Osteoblast (primary cell): ENCODE data around the gene LGMN. TPM values are rescaled to one million over a fixed set of nuclear protein-coding genes. Genes with fewer than 3 reads are reported as not detected.
A peak's percentile ranks its signal among the peaks of the same experiment; 100 is the strongest.

Source experiments
- DNase-seq: peaks from one replicate; pipeline ENCODE4 v3.0.0; 2011; ENCODE audit warnings: low spot score, mixed read lengths; ENCODE audit not compliant: insufficient read length; ENCODE audit errors: missing footprints
- H2AFZ ChIP-seq: 2 replicates; pipeline ENCODE4 v1.6.0; 2011; ENCODE audit warnings: mild to moderate bottlenecking, low read length
- H3K27ac ChIP-seq: 2 replicates; pipeline ENCODE4 v1.5.1; 2011; ENCODE audit warnings: mild to moderate bottlenecking, low read depth, low read length, moderate library complexity
- H3K27me3 ChIP-seq: 2 replicates; pipeline ENCODE4 v1.6.0; 2012; ENCODE audit warnings: mild to moderate bottlenecking, control low read depth, inconsistent platforms, low read length, moderate library complexity; ENCODE audit not compliant: insufficient read depth
- H3K36me3 ChIP-seq: 2 replicates; pipeline ENCODE4 v1.5.1; 2011; ENCODE audit warnings: mild to moderate bottlenecking, low read length, control low read depth, moderate library complexity; ENCODE audit not compliant: insufficient read depth
- H3K4me1 ChIP-seq: 2 replicates; pipeline ENCODE4 v1.5.1; 2011; ENCODE audit warnings: mild to moderate bottlenecking, low read length, control low read depth, moderate library complexity; ENCODE audit not compliant: insufficient read depth
- H3K4me2 ChIP-seq: 2 replicates; pipeline ENCODE4 v1.6.0; 2011; ENCODE audit warnings: mild to moderate bottlenecking, low read length; ENCODE audit not compliant: insufficient read depth
- H3K4me3 ChIP-seq: fragments of 200-600 bp; sonication (generic); 3 replicates; pipeline ENCODE4 v1.5.1; 2012; ENCODE audit warnings: mild to moderate bottlenecking, low read length, inconsistent platforms; ENCODE audit not compliant: insufficient read depth
- H3K79me2 ChIP-seq: 2 replicates; pipeline ENCODE4 v1.6.0; 2012; ENCODE audit warnings: mild to moderate bottlenecking, low read length, control low read depth, inconsistent platforms; ENCODE audit not compliant: insufficient read depth
- H3K9me3 ChIP-seq: 2 replicates; pipeline ENCODE4 v1.5.1; 2011; ENCODE audit warnings: low read depth, low read length, control low read depth
- H4K20me1 ChIP-seq: 2 replicates; pipeline ENCODE4 v1.6.0; 2012; ENCODE audit warnings: mild to moderate bottlenecking, low read length, control low read depth; ENCODE audit not compliant: insufficient read depth
- total RNA-seq: library from RNA; depleted of rRNA; stranded (reverse); fragments of >200 nt; gene quantifications from 2 replicates; pipeline ENCODE4 v1.2.3, GENCODE V29; 2012
- TF ChIP-seq, protein P1 (sequence below): IDR thresholded peaks from 2 replicates; pipeline ENCODE4 v1.5.1; 2011; ENCODE audit warnings: mild to moderate bottlenecking, low read depth, low read length, moderate library complexity; ENCODE audit errors: extremely low read depth

Gene LGMN
- total RNA-seq, 1 donor = 89.4 TPM

DNA sequence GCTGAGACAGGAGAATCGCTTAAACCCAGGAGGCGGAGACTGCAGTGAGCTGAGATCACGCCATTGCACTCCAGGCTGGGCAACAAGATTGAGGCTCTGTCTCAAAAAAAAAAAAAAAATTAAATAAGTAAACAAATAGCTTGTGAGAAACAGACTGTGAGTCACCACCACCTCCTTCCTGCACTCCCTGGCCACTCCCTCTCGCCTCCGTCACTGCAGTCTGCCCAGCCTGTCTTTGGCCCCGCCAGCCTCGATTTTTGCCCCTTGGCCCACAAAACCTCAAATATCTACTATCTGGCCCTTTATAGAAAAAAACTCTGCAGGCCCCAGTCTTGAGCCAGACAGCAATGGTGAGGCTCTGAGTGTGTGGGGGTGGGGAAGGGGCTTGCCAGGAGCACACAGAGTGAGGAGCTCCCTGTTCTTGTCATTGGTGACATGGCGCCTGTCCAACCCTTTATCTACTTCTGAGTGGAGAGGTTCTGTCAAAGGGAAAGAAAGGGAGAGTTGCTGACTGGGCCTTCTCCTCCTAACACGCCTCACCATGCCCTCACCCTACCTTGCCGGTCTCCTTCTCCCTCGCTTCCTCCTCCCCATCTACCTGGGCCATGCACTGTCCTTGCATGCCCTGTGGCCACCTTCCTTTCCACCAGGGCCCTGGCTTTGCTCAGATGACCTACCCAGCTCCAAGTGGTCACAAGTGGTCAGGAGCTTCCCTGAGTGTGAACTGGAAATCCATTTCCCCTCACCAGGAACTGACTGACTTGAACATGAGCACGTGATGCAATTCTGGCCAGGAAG, 22.1 kb downstream of the LGMN start:
- peak; percentile 96 for DNase-seq
- Histone ChIP-seq H3K4me3 (no peak overlapping the region), H4K20me1 (peaks cover 6% of the 10 kb centered on the region), H3K4me1 (peaks cover 15% of the 10 kb centered on the region), H3K4me2 (no peak overlapping the region), H3K79me2 (no peaks in the 10 kb centered on the region), H2AFZ (no peak overlapping the region), H3K9me3 (no peaks in the 10 kb centered on the region), H3K36me3 (no peaks in the 10 kb centered on the region), H3K27me3 (peaks cover 2% of the 10 kb centered on the region), H3K27ac (no peak overlapping the region)
- TF ChIP-seq, protein P1, sequence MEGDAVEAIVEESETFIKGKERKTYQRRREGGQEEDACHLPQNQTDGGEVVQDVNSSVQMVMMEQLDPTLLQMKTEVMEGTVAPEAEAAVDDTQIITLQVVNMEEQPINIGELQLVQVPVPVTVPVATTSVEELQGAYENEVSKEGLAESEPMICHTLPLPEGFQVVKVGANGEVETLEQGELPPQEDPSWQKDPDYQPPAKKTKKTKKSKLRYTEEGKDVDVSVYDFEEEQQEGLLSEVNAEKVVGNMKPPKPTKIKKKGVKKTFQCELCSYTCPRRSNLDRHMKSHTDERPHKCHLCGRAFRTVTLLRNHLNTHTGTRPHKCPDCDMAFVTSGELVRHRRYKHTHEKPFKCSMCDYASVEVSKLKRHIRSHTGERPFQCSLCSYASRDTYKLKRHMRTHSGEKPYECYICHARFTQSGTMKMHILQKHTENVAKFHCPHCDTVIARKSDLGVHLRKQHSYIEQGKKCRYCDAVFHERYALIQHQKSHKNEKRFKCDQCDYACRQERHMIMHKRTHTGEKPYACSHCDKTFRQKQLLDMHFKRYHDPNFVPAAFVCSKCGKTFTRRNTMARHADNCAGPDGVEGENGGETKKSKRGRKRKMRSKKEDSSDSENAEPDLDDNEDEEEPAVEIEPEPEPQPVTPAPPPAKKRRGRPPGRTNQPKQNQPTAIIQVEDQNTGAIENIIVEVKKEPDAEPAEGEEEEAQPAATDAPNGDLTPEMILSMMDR = no peak

DNA sequence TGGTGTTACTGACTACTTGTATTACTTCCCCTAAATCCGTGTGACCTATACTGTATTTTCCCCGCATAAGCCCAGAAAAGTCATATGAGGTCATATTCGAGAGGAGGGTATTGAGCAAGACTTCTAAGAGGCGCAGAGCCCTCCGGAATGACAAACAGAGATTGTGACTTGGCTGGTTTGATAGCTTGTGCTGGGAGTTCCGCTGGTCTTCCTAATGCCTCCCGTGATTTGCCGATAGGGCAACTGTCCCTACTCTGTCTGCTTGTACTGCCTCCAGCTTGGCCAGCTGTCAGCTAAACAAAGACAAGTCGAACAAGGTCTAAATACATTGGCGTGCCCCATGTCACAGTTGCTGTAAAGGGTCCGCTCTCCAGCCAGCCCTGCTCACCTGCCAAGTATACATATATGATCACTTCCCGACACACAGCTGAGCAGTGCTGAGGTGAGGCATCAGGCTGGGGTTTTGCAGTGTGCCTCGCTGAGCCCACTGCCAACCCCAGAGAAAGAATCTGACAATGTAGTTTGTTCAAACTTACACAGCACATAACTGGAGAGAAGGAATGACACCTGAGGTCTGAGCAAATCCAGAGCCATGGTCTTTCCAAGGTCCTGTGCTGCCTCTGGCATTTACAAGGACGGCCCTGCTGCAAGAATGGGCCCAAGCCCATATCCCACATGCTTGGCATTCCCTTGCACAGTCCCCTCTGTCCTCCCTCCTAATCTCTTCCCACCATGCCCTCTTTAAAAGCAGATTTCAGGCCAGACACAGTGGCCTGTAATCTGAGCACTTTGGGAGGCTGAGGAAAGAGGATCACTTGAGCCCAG, 23.7 kb downstream of the LGMN start:
- H3K4me3 ChIP-seq = no peak overlapping the region
- no peak overlapping the region for H3K4me2 ChIP-seq
- TF ChIP-seq, protein P1 = no peak
- H3K4me1 ChIP-seq = peaks cover 16% of the 10 kb centered on the region
- no peaks in the 10 kb centered on the region for H3K79me2 ChIP-seq
- H3K36me3 ChIP-seq = no peaks in the 10 kb centered on the region
- H3K27me3 ChIP-seq = no peaks in the 10 kb centered on the region
- H3K27ac ChIP-seq = no peak overlapping the region
- H3K9me3 ChIP-seq = no peaks in the 10 kb centered on the region
- H2AFZ ChIP-seq = no peak overlapping the region
- H4K20me1 ChIP-seq = peaks cover 6% of the 10 kb centered on the region
- no peak for DNase-seq

DNA sequence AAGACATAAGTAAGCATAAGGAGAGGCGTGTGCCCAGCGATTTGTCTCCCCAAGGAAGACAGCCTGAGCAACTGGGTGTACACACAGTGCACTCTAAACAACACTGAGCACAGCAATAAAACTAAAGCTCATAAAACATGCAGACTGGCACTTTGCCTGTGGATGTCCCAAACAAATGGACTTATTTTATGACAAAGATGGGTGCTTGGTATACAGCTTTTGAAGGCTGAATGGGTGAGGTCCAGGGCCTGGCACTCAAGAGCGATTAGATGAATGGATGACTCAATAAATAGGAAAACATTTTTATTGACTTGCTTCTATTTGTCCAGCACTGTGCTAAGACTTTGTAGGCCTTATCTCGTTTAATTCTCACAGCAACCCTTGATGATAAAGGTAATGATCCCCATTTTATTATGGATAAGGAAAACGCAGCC, 28.5 kb downstream of the LGMN start:
- no peaks in the 10 kb centered on the region for H3K27me3 ChIP-seq
- no peaks in the 10 kb centered on the region for H3K9me3 ChIP-seq
- TF ChIP-seq, protein P1 = no peak
- no peak overlapping the region for H2AFZ ChIP-seq
- H4K20me1 ChIP-seq = no peaks in the 10 kb centered on the region
- peaks cover 27% of the 10 kb centered on the region for H3K4me1 ChIP-seq
- peak; percentile 89 for DNase-seq
- peak overlapping the region; percentile 24 for H3K4me2 ChIP-seq
- H3K27ac ChIP-seq = peak overlapping the region; percentile 75
- no peak overlapping the region for H3K4me3 ChIP-seq
- H3K79me2 ChIP-seq = no peaks in the 10 kb centered on the region
- H3K36me3 ChIP-seq = no peaks in the 10 kb centered on the region

DNA sequence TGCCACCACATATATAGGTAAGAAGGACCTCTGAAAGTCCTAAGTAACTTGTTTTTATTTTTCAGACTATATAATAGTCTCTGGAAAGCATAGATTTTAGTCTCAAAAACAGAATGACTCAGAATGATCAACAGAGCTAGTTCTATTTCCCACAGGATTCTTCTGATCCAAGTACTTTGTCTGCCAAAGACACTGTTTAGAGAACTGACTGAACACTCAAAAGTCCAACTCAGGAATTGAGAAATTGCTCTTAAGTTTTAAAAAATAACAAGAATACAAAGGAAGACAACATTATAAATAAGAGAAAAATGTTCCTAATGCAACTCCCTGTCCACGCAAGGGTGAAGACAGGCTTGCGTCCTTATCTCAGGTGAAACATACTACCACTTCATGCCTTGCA, 29.0 kb downstream of the LGMN start:
- DNase-seq = peak; percentile 90
- Histone ChIP-seq H2AFZ (no peak overlapping the region), H3K27me3 (no peaks in the 10 kb centered on the region), H3K4me2 (peak overlapping the region; percentile 24), H3K79me2 (no peaks in the 10 kb centered on the region), H4K20me1 (no peaks in the 10 kb centered on the region), H3K4me1 (peaks cover 27% of the 10 kb centered on the region), H3K4me3 (no peak overlapping the region), H3K9me3 (no peaks in the 10 kb centered on the region), H3K36me3 (no peaks in the 10 kb centered on the region), H3K27ac (peak overlapping the region; percentile 75)
- TF ChIP-seq, protein P1 = no peak
